ENCODE results near the gene HOXD3.

The HOXD3 gene

DNA sequence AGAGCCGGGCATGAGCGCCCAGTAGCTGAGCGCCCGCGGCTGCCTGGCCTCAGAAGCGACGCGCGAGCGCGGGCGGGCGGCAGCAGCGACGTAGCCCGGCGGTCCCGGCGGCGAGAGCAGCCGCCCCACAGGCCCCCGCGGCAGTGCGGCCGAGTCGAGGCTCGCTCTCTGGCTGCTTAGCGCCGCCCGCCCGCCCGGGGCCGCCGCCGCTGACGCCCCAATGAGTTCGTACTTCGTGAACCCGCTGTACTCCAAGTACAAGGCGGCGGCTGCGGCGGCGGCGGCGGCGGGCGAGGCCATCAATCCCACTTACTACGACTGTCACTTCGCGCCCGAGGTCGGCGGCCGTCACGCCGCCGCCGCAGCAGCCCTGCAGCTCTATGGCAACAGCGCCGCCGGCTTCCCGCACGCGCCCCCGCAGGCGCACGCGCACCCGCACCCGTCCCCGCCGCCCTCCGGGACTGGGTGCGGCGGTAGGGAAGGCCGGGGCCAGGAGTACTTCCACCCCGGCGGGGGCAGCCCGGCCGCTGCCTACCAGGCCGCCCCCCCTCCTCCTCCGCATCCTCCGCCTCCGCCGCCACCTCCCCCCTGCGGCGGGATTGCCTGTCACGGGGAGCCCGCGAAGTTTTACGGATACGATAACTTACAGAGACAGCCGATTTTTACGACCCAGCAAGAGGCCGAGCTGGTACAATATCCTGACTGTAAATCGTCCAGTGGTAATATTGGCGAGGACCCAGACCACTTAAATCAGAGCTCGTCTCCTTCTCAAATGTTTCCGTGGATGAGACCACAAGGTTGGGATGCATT, 26.8 kb upstream of the HOXD3 start:
- POLR2A ChIA-PET = no interaction called here
- TF ChIP-seq, protein P1, sequence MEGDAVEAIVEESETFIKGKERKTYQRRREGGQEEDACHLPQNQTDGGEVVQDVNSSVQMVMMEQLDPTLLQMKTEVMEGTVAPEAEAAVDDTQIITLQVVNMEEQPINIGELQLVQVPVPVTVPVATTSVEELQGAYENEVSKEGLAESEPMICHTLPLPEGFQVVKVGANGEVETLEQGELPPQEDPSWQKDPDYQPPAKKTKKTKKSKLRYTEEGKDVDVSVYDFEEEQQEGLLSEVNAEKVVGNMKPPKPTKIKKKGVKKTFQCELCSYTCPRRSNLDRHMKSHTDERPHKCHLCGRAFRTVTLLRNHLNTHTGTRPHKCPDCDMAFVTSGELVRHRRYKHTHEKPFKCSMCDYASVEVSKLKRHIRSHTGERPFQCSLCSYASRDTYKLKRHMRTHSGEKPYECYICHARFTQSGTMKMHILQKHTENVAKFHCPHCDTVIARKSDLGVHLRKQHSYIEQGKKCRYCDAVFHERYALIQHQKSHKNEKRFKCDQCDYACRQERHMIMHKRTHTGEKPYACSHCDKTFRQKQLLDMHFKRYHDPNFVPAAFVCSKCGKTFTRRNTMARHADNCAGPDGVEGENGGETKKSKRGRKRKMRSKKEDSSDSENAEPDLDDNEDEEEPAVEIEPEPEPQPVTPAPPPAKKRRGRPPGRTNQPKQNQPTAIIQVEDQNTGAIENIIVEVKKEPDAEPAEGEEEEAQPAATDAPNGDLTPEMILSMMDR (IDR thresholded peaks at IDR 0.05; ENCODE audit: control extremely low read depth, extremely low read depth, low read depth, missing control alignments) = no peak
- CTCF ChIA-PET = interaction anchor here (0.7 to 2.3 kb wide), 7 partner anchors 11 to 1018 kb away, joined by 3 to 11 read pairs (median 6); no protein-coding TSS in a partner anchor
- DNase-seq (ENCODE audit: extremely low spot score) = no peak

- TF ChIP-seq, protein P1 (IDR thresholded peaks at IDR 0.05; ENCODE audit: control extremely low read depth, extremely low read depth, low read depth, missing control alignments) = no peak
- DNase-seq (ENCODE audit: extremely low spot score) = no peak
- ChIA-PET POLR2A (no interaction called here), CTCF (interaction anchor here (0.7 to 2.3 kb wide), 10 partner anchors 10 to 1017 kb away, joined by 3 to 11 read pairs (median 6); no protein-coding TSS in a partner anchor)
Measured at GRCh38 chr2:176130957-176131847, 25.9 kb upstream of the HOXD3 start.

DNA sequence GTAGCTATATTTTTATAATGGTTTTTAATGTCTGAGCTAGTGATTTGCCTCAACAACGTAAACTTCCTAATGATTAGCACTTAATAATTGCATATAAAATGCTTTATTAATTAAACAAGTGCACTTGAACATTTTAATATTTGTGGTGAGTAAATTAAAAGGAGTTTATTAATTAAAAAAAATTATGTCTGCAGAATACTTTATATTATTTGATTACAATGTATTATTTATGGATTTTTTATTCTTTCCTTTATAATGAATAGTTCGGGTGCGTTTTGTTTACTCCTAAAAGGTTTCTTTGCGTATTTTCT, 25.3 kb upstream of the HOXD3 start:
- ChIA-PET CTCF (interaction anchor here (1.2 to 2.3 kb wide), 8 partner anchors 9 to 1017 kb away, joined by 3 to 11 read pairs (median 6); no protein-coding TSS in a partner anchor), POLR2A (no interaction called here)
- DNase-seq (ENCODE audit: extremely low spot score) = no peak
- TF ChIP-seq, protein P1 (IDR thresholded peaks at IDR 0.05; ENCODE audit: control extremely low read depth, extremely low read depth, low read depth, missing control alignments) = no peak

GRCh38 chr2:176132205-176133171, 24.6 kb upstream of the HOXD3 start:
- ChIA-PET CTCF (interaction anchor here (1.2 to 2.5 kb wide), 13 partner anchors 8 to 1016 kb away, joined by 3 to 11 read pairs (median 6); no protein-coding TSS in a partner anchor), POLR2A (no interaction called here)
- DNase-seq (ENCODE audit: extremely low spot score) = no peak
- TF ChIP-seq, protein P1 (IDR thresholded peaks at IDR 0.05; ENCODE audit: control extremely low read depth, extremely low read depth, low read depth, missing control alignments) = no peak

DNA sequence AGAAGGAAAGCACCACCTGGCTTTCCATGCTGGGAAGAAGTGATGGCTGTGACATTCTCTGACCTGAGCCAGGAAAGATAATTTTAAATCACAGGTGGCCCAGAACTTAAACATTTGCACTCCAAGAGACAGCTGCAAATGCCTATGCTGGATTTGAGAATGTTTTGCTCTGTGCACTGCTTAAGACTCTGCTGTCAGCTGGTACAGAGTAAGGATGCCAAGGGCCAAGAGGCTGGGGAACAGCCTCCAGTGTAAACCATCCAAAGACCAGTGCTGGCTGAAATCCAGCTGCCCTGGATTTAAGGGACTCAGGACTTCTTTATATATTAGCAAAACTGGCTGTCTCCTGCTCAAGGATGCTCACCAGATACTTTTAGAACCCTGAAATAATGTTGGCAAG, 23.7 kb upstream of the HOXD3 start:
- no peak for DNase-seq (ENCODE audit: extremely low spot score)
- POLR2A ChIA-PET = no interaction called here
- TF ChIP-seq, protein P1 (IDR thresholded peaks at IDR 0.05; ENCODE audit: control extremely low read depth, extremely low read depth, low read depth, missing control alignments) = no peak
- CTCF ChIA-PET = interaction anchor here (1.0 to 2.5 kb wide), 6 partner anchors 9 to 519 kb away, joined by 3 to 8 read pairs (median 4); no protein-coding TSS in a partner anchor
